Measurements from ENCODE around the gene FAM76A.
A peak's percentile ranks its signal among the peaks of the same experiment; 100 is the strongest.

- peak; percentile 61 to 86 (median 82) for TF ChIP-seq POLR2AphosphoS5 (IDR thresholded peaks at IDR 0.05)
- TF ChIP-seq CTCF (IDR thresholded peaks at IDR 0.05), result peak in 2 of 3 donors; percentile 38 to 40
- no peak for TF ChIP-seq POLR2A (IDR thresholded peaks at IDR 0.05)
Measured at GRCh38 chr1:27725374-27726172, at the start of gene FAM76A.
